Left renal pelvis (tissue), 4 donors: Measurements from ENCODE around the gene GAR1. TPM values are rescaled to one million over a fixed set of nuclear protein-coding genes. Genes with fewer than 3 reads are reported as not detected.
"Not testable (repeated sequence)": the region's sequence is repeated elsewhere in the genome, so short reads cannot be mapped to it uniquely, and the experiment has no call there.

Experiments
- DNase-seq, 4 donors: peaks; one replicate each; pipeline ENCODE4 v3.0.0-alpha.2; 2013; ENCODE audit warnings: low read depth in 4 of 4, low spot score in 3 of 4
- polyA plus RNA-seq, 4 donors: library from polyadenylated mRNA; unstranded; fragments of 120-200 nt; gene quantifications; one replicate each; pipeline ENCODE4 v1.2.1, GENCODE V29; 2013; ENCODE audit not compliant: insufficient read length in 4 of 4

Gene GAR1
- polyA plus RNA-seq, 4 donors, result 32.7 to 46.4 (median 42.9) TPM

- no peak for DNase-seq
Observed at GRCh38 chr4:109836985-109837384, 21.4 kb downstream of the GAR1 start.

DNA sequence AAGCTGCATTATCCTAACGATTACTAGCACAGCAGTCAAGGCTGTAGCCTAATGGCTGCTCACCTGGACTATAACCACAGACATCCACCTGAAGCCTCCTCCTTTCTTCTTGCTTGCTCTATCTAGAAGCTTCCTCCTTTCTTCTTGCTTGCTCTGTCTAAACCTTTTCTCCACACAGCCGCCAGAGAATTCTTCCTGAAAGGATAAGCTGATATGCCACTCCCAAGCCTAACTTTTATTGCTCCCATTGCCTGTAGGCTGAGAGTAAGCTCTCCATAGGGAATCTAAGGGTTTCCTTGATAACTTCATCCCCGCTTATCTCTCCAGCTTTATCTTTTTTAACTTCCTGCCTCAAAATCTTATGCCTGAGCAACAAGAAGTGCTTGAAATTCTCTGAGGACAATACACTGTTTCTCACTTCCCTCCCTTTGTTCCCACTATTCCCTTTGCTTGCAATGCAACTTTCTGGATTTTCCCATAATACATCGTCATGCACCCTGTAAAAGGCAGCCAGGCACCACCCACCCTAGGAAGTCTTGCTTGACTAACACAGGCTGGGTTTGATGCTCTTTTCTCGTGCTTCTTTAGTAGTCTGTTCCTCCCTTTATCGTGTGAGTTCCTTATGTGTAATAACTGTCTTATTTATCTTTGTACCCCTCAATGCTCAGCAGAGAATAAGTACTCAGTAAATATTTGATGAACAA lies 31.0 kb downstream of the GAR1 start:
- DNase-seq, result no peak

- DNase-seq, result no peak
Observed at GRCh38 chr4:109847896-109848442, 32.4 kb downstream of the GAR1 start, which contains the start of gene LRIT3. TSS of gene LRIT3 (plus strand) at chr4:109848107. CDS start at chr4:109848202, 95 bp downstream.

GRCh38 chr4:109848501-109848900 lies 32.9 kb downstream of the GAR1 start:
- DNase-seq, result no peak

- DNase-seq, result no peak
Observed at GRCh38 chr4:109850601-109851000, 35.0 kb downstream of the GAR1 start.

DNA sequence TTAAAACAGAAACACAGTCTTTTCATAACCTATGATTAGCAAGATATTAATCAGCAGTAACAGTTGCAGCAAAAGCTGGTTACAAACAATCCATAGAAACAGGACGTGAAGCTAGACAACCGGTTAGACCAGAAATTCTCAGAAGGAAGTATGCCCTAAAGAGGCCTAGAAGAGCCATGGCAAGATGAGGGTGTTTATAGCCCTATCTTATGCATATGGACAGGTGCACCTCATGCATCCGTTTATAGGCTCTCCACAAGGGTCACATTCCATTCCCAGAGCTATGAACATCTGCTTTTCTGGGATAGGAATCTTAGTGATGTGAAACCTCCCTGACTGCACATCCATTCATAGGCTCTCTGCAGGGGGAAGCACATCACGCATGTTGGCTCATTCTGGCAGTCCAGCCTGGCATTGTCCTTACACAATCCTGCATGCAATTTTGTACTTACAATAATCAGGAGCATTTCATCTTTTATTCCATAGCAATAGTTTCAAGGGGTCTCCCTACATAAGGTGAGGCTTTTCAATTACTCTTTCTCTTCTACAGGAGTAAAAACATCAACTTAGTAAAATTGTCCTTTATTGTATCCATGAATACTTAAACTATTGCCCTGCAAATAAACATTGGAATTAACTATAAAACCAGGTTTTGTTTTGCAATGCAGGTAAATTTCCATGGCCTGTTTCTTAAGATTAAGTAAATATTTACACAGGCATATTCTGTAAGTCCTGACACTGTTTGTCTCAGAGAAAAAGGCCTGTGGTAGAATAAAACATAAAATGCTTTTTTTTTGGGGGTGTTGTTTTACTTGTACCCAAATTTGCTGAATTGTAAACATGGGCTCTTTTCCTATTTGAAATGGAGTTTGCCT lies 44.1 kb downstream of the GAR1 start:
- not testable (repeated sequence) for DNase-seq

DNA sequence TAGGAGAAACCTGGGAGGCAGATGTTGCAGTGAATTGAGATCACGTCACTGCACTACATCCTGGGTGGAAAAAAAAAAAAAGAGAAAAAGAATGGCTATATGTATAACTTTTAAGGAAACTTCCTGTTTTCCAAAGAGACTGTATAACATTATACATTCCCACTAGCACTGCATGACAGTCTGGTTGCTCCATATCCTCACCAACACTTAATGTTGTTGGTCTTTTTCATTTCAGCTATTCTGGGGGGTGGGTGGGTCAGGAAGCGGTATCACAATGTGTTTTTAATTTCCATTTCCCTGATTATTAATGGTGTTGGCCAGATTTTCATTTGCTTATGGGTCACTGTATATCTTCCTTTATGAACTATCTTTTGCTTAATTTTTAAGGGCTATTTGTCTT lies 45.7 kb downstream of the GAR1 start:
- DNase-seq, result no peak

DNA sequence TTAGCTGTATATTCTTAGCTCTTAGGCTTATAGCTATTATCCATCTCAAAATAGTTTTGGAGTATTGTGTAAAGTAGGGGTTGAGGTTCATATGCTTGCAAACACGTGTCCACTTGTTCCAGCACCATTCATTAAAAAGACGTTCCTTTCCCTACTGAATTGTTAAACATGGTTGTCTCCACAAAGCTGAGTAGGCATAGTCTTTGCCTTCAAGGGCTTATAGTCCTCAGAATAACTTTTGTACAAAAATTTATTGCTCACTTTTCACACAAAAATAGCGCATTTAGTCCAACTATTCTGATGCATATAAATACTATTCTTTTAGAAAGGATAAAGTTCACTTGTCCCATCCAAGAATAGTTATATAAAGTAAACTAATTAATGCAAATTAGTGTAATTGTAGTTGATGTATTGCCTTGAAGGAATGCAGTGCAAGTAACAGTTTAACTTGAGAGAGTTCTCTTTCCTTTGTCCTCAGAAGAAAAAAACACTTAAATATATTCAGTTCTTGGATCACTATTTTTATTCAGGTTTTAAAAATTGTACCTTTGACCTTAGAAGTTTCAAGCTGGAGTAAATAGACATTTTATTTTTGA lies 46.5 kb downstream of the GAR1 start:
- DNase-seq, result peak in 1 of 4 donors; percentile 5

- DNase-seq, result no peak
Observed at GRCh38 chr4:109864134-109864533, 48.6 kb downstream of the GAR1 start.

GRCh38 chr4:109870061-109870460 lies 54.5 kb downstream of the GAR1 start:
- no peak for DNase-seq

DNA sequence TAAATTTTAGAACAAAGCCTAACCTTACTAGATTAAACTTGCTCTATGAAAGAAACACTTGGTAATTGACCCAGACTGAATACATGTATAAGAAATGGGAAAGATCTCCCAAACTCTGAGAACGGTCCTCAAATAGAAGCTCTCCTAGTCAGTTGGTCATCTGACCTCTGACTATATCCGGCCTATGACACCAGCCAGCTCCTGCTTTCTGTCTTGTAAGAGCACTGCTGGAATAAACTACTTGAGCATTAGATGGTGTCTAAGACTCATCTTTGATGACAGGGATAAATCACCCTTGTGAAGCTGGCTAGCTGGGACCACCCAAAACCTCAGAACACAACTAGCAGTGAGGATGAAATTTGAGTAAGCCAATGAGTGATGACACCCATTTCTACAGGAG lies 56.5 kb downstream of the GAR1 start:
- DNase-seq, result no peak

- DNase-seq, result no peak
Observed at GRCh38 chr4:109872950-109873656, 57.5 kb downstream of the GAR1 start.

- DNase-seq, result no peak
Observed at GRCh38 chr4:109873791-109874514, 58.4 kb downstream of the GAR1 start.

Other genes starting within 250 kb of the GAR1 start
- gene CASP6, start 112.3 kb upstream of the GAR1 start, polyA plus RNA-seq, result 10 to 100 TPM; 18.9 to 45.2 (median 39.5) TPM
- 10 to 100 TPM; 24.4 to 34.0 (median 32.1) TPM for gene PLA2G12A, start 85.7 kb upstream of the GAR1 start, polyA plus RNA-seq
- 10 to 100 TPM; 71.2 to 87.0 (median 80.1) TPM for gene CFI, start 13.8 kb upstream of the GAR1 start, polyA plus RNA-seq
- under 1 TPM; 0.18 to 0.69 (median 0.45) TPM for gene RRH, start 12.2 kb downstream of the GAR1 start, polyA plus RNA-seq
- under 1 TPM; 0.05 to 0.79 (median 0.57) TPM for gene LRIT3, start 32.3 kb downstream of the GAR1 start, polyA plus RNA-seq
- 1 to 10 TPM in 3 of 4 donors, under 1 TPM in 1; 0.42 to 3.8 (median 3.8) TPM for gene EGF, start 97.1 kb downstream of the GAR1 start, polyA plus RNA-seq